H7 (cell line): ENCODE results near the gene HYAL1. TPM values are rescaled to one million over a fixed set of nuclear protein-coding genes. Genes with fewer than 3 reads are reported as not detected.
A peak's percentile ranks its signal among the peaks of the same experiment; 100 is the strongest.

Experiments
- DNase-seq: peaks from one replicate; pipeline ENCODE4 v3.0.0; 2012
- H3K27me3 ChIP-seq: 2 replicates; pipeline ENCODE4 v1.6.0; 2011; ENCODE audit warnings: mild to moderate bottlenecking, low read length; ENCODE audit not compliant: control insufficient read depth, insufficient read depth
- H3K36me3 ChIP-seq: replicated peaks from 2 replicates; pipeline ENCODE4 v1.5.1; 2011; ENCODE audit warnings: low read length; ENCODE audit not compliant: control insufficient read depth, insufficient read depth
- H3K4me3 ChIP-seq: 2 replicates; pipeline ENCODE4 v1.5.1; 2011; ENCODE audit warnings: low read depth, mild to moderate bottlenecking, control low read depth, low read length, moderate library complexity; ENCODE audit not compliant: insufficient read depth
- total RNA-seq: library from RNA; depleted of rRNA; stranded (reverse); fragments of >200 nt; shearing (Covaris generic); gene quantifications from 2 replicates; pipeline ENCODE4 v1.2.3, GENCODE V29; 2014; rRNA removed

Gene HYAL1
- 5.4 and 8.2 TPM in 2 replicates for total RNA-seq

- Histone ChIP-seq H3K27me3 (no peaks in the 10 kb centered on the region), H3K36me3 (no peaks in the 10 kb centered on the region), H3K4me3 (peak within 1 kb of the TSS; percentile 10; the same call in 1 of the 2 replicates)
- DNase-seq = peak; percentile 98
Observed at GRCh38 chr3:50303013-50303815, at the start of gene HYAL1. HYAL1 (minus strand) TSS chr3:50303574; CDS start chr3:50302956, 618 bp downstream.

- DNase-seq = peak; percentile 60
- H3K4me3 ChIP-seq = no peak overlapping the region
- H3K36me3 ChIP-seq = peaks cover 20% of the 10 kb centered on the region
- H3K27me3 ChIP-seq = no peaks in the 10 kb centered on the region
Observed at GRCh38 chr3:50352781-50353180, 49.4 kb upstream of the HYAL1 start.

- Histone ChIP-seq H3K36me3 (peaks cover 18% of the 10 kb centered on the region), H3K4me3 (peak overlapping the region; percentile 92), H3K27me3 (peaks cover 3% of the 10 kb centered on the region; the same call in 1 of the 2 replicates)
- no peak for DNase-seq
Observed at GRCh38 chr3:50351323-50351697, 47.9 kb upstream of the HYAL1 start.

- peak within 1 kb of the TSS; percentile 92 for H3K4me3 ChIP-seq
- peak; percentile 98 for DNase-seq
- H3K27me3 ChIP-seq = peaks cover 6% of the 10 kb centered on the region
- H3K36me3 ChIP-seq = peaks cover 15% of the 10 kb centered on the region
Observed at GRCh38 chr3:50350527-50351322, 47.4 kb upstream of the HYAL1 start, which contains the start of the genes CYB561D2 and NPRL2. CYB561D2 (plus strand) TSS chr3:50350862; CDS start chr3:50351434, 572 bp downstream. NPRL2 (minus strand) TSS chr3:50350775; CDS start chr3:50350652, 123 bp downstream.

- H3K36me3 ChIP-seq = peaks cover 15% of the 10 kb centered on the region
- H3K27me3 ChIP-seq = peaks cover 10% of the 10 kb centered on the region
- peak overlapping the region; percentile 92 for H3K4me3 ChIP-seq
- no peak for DNase-seq
Observed at GRCh38 chr3:50350213-50350526, 46.8 kb upstream of the HYAL1 start.

GRCh38 chr3:50347187-50347813 lies 43.9 kb upstream of the HYAL1 start:
- DNase-seq = peak; percentile 88
- H3K4me3 ChIP-seq = no peak overlapping the region
- H3K27me3 ChIP-seq = peaks cover 24% of the 10 kb centered on the region
- peaks cover 8% of the 10 kb centered on the region for H3K36me3 ChIP-seq

GRCh38 chr3:50345586-50346234 lies 42.3 kb upstream of the HYAL1 start, which contains the start of gene ZMYND10:
ZMYND10 (minus strand) TSS chr3:50345732; CDS start chr3:50345579, 153 bp downstream.
- peak; percentile 100 for DNase-seq
- Histone ChIP-seq H3K36me3 (peaks cover 8% of the 10 kb centered on the region), H3K4me3 (peak within 1 kb of the TSS; percentile 47), H3K27me3 (peaks cover 36% of the 10 kb centered on the region)

- H3K4me3 ChIP-seq = no peak overlapping the region
- DNase-seq = no peak
- peaks cover 43% of the 10 kb centered on the region for H3K27me3 ChIP-seq
- H3K36me3 ChIP-seq = peaks cover 8% of the 10 kb centered on the region
Observed at GRCh38 chr3:50345008-50345407, 41.6 kb upstream of the HYAL1 start.

- peak; percentile 83 for DNase-seq
- Histone ChIP-seq H3K4me3 (no peak overlapping the region), H3K27me3 (peaks cover 53% of the 10 kb centered on the region), H3K36me3 (peaks cover 3% of the 10 kb centered on the region; the same call in 1 of the 2 replicates)
Observed at GRCh38 chr3:50342813-50343633, 39.6 kb upstream of the HYAL1 start.

- Histone ChIP-seq H3K4me3 (no peak overlapping the region), H3K27me3 (peaks cover 53% of the 10 kb centered on the region), H3K36me3 (no peaks in the 10 kb centered on the region)
- no peak for DNase-seq
Observed at GRCh38 chr3:50341996-50342650, 38.7 kb upstream of the HYAL1 start.

- H3K4me3 ChIP-seq = no peak overlapping the region
- no peaks in the 10 kb centered on the region for H3K36me3 ChIP-seq
- peaks cover 53% of the 10 kb centered on the region for H3K27me3 ChIP-seq
- DNase-seq = peak; percentile 56
Observed at GRCh38 chr3:50341537-50341936, 38.2 kb upstream of the HYAL1 start.

- H3K36me3 ChIP-seq = no peaks in the 10 kb centered on the region
- H3K27me3 ChIP-seq = peaks cover 47% of the 10 kb centered on the region
- peak within 1 kb of the TSS; percentile 58 for H3K4me3 ChIP-seq
- peak; percentile 91 for DNase-seq
Observed at GRCh38 chr3:50340448-50341329, 37.3 kb upstream of the HYAL1 start, which contains the start of gene RASSF1. RASSF1 (minus strand) TSS chr3:50340836; CDS start chr3:50340805, 31 bp downstream.
